ENCODE data around the gene PSEN2. TPM values are rescaled to one million over a fixed set of nuclear protein-coding genes. Genes with fewer than 3 reads are reported as not detected.
"Not testable (repeated sequence)": the region's sequence is repeated elsewhere in the genome, so short reads cannot be mapped to it uniquely, and the experiment has no call there.

Gene PSEN2
- total RNA-seq = 6.9 TPM

- ATAC-seq = peak; percentile 83
These were observed at the start of gene PSEN2 for GRCh38 chr1:226870401-226871279. TSS of gene PSEN2 (plus strand) at chr1:226870616. CDS start at chr1:226881908, 11,292 bp downstream.

- peak; percentile 87 for ATAC-seq
These were observed 49.3 kb upstream of the PSEN2 start for GRCh38 chr1:226820941-226821718.

- ATAC-seq = no peak
These were observed 48.7 kb upstream of the PSEN2 start for GRCh38 chr1:226821719-226822085.

- no peak for ATAC-seq
These were observed 46.8 kb upstream of the PSEN2 start for GRCh38 chr1:226823643-226824042.

GRCh38 chr1:226825037-226825745, 45.2 kb upstream of the PSEN2 start:
- no peak for ATAC-seq

GRCh38 chr1:226825746-226826100, 44.7 kb upstream of the PSEN2 start:
- ATAC-seq = no peak

- no peak for ATAC-seq
These were observed 43.7 kb upstream of the PSEN2 start for GRCh38 chr1:226826479-226827261.

GRCh38 chr1:226827458-226827857, 43.0 kb upstream of the PSEN2 start:
- peak; percentile 69 for ATAC-seq

- peak; percentile 98 for ATAC-seq
These were observed 42.4 kb upstream of the PSEN2 start for GRCh38 chr1:226827968-226828513.

- no peak for ATAC-seq
These were observed 41.3 kb upstream of the PSEN2 start for GRCh38 chr1:226829105-226829504.

- ATAC-seq = no peak
These were observed 38.5 kb upstream of the PSEN2 start for GRCh38 chr1:226831953-226832352.

GRCh38 chr1:226832613-226833012, 37.8 kb upstream of the PSEN2 start:
- ATAC-seq = no peak

- not testable (repeated sequence) for ATAC-seq
These were observed 36.2 kb upstream of the PSEN2 start for GRCh38 chr1:226834179-226834578.

GRCh38 chr1:226835396-226835795, 35.0 kb upstream of the PSEN2 start:
- ATAC-seq = not testable (repeated sequence)

GRCh38 chr1:226837966-226838365, 32.5 kb upstream of the PSEN2 start:
- not testable (repeated sequence) for ATAC-seq

GRCh38 chr1:226838456-226838855, 32.0 kb upstream of the PSEN2 start:
- no peak for ATAC-seq

- no peak for ATAC-seq
These were observed 24.8 kb upstream of the PSEN2 start for GRCh38 chr1:226845624-226846023.

GRCh38 chr1:226846786-226847185, 23.6 kb upstream of the PSEN2 start:
- ATAC-seq = no peak

GRCh38 chr1:226854548-226854947, 15.9 kb upstream of the PSEN2 start:
- not testable (repeated sequence) for ATAC-seq

GRCh38 chr1:226862890-226863289, 7.5 kb upstream of the PSEN2 start:
- no peak for ATAC-seq

GRCh38 chr1:226863446-226863845, 7.0 kb upstream of the PSEN2 start:
- ATAC-seq = no peak

GRCh38 chr1:226864311-226864710, 6.1 kb upstream of the PSEN2 start:
- ATAC-seq = no peak
